IPS DF 19.7 (cell line): Measurements from ENCODE around the gene DOCK10.
"Not testable (repeated sequence)": the region's sequence is repeated elsewhere in the genome, so short reads cannot be mapped to it uniquely, and the experiment has no call there.

ENCODE experiments used
- DNase-seq: peaks from one replicate; pipeline ENCODE4 v3.0.0-alpha.2; 2013; ENCODE audit warnings: low read depth, low spot score

The DOCK10 gene

DNA sequence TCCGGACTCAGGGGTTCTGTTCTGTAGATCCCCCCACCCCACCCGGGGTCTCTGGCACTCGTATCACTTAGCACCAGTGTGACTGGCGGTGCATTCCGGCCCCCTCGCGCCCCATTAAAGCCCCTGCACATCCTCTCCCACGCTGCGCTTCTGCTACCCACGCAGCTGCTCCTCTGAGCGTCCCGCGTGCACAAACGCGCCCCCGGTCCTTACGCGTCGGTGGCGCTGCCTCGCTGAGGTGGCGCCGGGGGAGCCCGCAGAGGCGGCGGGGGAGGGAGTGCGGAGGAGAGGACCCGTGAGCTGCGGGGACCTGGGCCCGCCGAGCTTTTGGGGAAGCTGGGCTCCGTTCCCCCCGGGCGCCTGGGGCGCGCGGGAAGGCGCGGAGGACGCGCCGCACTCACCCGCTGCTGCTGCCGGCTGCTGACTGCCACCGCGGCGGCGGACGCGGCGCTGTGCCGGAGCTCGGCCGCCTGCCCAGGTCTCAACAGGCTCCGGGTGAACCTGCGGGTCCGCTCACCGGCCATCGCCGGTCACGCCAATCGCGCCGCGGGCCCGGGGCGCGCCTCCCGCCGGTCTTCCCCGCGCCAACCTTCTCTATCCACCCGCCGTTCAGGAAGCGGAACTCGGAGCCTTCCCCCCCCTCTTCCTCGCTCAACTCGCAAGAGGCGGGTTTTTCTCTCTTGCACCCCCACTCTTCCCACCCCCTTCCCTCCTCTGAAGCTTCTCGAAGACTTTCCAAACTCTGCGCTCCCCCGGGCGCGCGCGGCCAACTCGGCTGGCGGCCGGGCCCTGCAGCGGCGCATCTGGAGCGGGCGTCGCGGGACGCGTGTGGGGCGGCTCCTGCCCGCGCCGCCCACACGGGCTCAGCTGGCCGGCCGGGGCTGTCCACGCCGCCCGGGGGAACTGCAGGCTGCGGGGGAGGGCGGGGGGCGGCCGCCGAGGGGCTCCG is at the start of gene DOCK10:
TSS of gene DOCK10 (minus strand) at position 618 of the 949 bp plus-strand sequence. CDS start at position 524, 94 bp downstream.
- no peak for DNase-seq

DNA sequence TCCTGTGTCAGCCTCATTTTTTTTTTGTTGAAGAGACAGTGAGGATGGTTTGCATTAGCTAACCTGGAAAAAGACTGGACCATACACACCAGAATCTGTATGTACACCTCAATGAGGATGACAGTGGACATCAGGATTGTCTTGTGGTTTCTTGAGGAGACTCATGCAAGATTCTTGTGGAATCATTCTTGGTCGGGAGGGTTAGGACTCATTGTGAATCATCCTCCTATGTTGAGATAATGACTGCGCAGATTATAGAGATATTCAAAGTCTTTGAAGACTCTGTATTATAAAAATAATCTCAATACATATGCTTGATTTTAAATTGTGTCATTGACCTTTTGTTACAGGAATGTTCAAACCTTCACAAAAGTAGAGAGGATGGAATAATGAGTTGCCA is 49.1 kb upstream of the DOCK10 start:
- DNase-seq = no peak

DNA sequence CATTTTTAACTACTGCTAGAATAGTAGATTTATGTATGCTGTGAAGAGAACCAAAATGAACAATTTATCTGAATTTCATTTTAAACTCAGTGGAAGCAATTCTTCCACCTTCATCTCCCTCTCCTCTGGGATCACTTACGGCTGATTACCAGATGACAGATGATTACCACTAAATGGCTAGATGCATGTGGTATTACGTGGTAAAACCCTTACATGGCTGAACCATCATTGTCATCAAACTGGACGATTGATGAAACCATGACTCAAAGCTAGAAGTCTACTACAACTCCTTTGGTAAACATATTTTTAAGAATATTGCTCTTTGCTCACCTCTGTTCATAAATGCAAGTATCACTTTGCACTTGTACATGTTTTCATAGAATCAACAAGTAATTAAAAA is 48.5 kb upstream of the DOCK10 start:
- no peak for DNase-seq

- DNase-seq = no peak
These were observed 44.6 kb upstream of the DOCK10 start for GRCh38 chr2:225086915-225087314.

- no peak for DNase-seq
These were observed 44.2 kb upstream of the DOCK10 start for GRCh38 chr2:225086439-225086838.

GRCh38 chr2:225083276-225083675 is 41.0 kb upstream of the DOCK10 start:
- no peak for DNase-seq

- no peak for DNase-seq
These were observed 33.9 kb upstream of the DOCK10 start for GRCh38 chr2:225076125-225076524.

DNA sequence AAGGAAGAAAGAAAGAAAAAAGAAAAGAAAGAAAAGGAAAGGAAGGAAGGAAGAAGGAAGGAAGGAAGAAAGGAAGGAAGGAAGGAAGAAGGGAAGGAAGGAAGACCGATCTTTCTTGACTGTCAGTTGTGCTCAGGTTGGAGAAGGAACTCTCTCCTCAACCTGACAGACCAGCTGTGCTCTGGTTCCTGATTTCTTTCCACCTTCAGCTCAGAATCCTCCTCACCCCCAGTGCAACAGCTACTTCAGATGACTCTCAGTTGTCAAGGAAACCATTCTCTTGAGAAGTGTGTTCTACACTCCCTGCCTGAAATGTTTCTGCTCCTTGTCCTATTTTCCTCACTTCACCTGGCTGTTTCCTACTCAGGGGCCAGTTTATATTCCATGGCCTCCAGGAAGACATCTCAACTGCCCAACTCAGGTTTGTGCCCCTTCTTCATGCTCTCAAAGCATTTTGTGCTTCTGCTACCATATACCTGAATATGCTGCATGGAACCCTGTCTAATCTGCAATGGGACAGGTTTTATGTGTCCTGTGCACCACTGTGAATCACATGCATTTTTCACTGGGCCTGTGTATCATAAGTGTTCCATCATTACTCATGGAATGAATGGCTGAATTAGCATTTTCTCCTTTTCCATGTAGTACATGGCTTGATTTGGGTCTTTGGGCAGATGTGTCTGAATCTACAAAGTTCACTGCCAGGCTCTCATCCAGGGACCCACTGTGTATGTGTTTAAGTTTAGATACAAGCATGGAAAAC is 32.8 kb upstream of the DOCK10 start:
- no peak for DNase-seq

DNA sequence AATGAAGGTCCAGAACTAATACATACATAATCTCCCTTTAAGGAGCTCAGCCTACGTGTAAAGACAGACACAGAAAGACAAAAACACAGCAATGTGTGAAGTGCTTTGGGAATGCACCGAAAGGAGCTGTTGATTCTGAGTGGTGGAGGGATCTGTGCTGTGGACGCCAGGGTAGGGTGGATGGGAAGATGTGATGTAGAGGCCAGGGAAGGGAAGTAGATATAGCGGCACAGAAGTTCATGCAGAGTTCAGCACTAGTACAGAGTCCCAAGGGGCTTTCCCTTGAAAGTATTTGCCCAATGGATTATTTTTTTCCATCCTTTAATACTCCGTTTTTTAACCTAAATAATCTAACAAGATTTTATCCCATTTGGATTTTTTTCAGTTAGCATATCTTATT is 32.1 kb upstream of the DOCK10 start:
- DNase-seq = no peak

DNA sequence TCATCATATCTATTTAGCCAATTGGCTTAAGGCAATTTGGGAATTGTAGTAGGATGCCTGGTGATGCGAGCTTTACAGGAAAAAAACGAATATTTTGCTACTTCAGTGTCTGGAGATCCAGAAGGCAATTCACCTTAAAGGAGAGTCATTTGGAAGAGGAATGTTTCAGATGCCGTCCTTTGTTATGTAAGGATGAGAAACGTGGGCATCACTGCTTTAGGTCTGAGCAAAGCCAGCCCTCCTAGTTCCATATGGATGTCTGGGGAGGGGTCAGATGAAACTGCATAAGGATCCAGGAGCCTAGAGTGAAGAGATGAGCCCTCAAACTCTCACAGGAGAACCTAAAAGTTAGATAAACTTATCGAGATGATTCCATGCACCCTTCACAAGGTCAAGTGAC is 30.9 kb upstream of the DOCK10 start:
- DNase-seq = peak; percentile 69

DNA sequence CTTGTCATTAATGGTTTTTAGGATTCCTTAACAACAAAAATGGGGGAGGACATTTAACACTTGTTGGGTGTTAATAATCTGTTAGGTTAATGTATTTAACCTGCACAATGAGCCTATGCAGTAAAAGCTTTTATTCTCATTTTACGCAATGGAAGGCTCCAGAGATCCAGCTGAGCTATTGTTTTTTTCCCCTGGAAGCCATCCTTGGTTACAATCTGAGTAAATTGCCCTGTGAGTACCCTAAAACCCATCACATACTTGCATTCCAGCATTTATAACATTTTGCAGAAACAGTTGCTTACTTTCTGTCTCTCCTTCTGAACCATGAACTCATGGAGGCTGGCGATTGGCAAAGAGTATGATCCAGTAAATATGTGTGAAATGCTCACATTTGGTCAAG is 30.2 kb upstream of the DOCK10 start:
- peak; percentile 9 for DNase-seq

GRCh38 chr2:225070811-225071210 is 28.5 kb upstream of the DOCK10 start:
- DNase-seq = no peak

DNA sequence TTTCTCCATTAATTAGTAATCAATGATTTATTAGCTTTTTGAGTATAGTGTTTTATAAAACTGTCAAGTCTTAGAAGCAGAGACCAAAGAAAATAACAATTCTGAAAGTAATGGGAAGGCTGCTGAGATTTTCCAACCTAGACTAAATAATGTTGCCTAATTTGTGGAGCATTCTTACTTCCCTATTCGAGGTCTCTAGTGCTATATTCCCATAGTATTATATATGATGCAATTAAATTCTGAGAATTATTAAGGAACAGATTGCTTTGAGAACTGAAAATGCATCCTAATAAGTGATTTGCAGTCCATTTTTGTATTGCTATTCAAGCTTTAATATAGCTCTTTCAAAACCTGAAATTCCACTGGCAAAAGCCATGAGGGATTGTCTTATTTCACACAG is 27.7 kb upstream of the DOCK10 start:
- no peak for DNase-seq

- no peak for DNase-seq
These were observed 27.2 kb upstream of the DOCK10 start for GRCh38 chr2:225069477-225069876.

DNA sequence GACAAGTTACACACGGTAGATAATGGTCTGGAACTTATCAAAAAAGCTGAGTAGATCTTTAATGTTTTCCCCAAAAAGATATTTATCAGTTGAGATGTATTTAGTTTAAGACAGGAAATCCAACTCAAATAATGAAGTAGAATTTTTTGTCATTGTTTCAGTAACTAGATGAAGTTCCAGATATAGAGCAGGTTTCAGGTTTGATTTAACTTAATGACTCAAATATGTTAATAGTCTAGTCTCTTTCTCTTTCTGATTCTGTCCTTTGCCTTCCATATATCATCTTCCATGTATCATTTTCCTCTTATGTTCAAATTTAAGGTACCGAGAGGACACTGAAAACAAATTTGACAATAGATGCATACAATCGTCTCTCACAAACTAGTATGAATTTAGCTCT is 23.6 kb upstream of the DOCK10 start:
- no peak for DNase-seq

GRCh38 chr2:225064928-225065327 is 22.7 kb upstream of the DOCK10 start:
- no peak for DNase-seq

GRCh38 chr2:225064362-225064761 is 22.1 kb upstream of the DOCK10 start:
- DNase-seq = no peak

DNA sequence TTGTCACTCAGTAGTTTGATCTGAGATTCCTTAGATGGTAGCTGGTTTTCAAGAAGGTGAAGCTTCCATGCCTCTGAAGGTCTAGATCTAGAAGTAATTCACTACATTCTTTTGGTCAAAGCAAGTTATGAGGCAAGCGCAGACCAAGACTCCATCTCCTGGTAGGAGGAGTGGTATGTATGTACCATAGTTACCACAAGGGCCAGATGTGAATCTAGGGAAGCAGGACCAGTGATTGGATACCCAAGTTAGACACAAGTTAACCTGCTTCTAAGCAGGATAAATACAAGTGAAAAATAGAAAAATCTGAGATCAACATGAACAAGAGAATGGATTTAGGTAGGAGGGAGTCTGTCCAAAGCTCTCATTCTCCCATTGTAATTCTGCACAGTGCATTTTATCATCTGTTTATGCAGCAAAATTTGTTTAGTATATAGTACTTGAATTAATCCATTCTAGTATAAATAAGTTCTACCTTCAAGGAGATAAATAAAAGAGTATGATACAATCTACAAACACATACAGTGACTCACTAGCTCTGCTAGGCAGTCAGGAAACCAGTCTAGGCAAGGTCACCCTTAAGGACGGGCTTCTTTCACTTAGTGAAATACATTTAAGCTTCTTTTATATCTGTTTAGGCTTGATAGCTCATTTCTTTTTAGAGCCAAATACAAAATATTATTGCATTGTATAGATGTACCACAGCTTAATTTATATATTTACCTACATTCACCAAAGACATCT is 14.2 kb upstream of the DOCK10 start:
- DNase-seq = no peak

DNA sequence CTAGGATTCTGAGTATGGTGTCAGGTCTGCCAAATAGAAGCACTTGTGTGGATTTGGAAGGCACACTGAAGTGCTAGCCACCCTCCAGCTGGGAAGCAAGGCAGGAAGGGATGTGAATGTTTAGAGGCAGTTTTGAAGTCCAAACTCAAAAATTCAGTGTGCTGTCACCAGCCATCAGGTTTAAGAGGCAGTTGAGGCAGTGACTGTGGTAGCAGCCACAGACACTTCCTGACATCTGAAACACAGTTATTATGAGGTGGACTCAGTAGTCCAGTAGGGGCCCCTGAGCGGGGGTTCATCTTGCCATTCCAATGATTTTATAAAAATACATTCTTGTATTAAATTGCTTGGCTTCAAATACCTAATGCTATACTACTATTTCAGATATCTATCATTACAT is 13.4 kb upstream of the DOCK10 start:
- DNase-seq = no peak

DNA sequence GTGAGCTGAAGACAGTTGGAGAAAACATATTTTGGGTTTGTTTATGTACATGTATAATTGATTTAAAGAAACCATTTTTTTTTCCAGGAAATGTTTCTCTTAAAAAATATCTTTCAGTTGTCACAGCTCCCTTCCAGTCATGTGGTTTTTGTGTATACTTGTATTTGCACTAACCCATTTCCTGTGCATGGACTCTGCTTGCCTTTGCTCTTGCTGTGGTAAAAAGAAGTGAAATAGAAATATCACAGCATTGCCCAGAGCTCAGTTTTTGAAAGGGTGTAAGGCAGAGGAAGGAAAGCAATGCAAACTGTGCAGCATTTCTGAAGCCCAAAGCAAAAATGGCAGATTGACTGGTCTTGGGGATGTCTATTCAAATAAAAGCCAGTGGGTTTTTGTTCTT is 10.4 kb upstream of the DOCK10 start:
- DNase-seq = no peak

DNA sequence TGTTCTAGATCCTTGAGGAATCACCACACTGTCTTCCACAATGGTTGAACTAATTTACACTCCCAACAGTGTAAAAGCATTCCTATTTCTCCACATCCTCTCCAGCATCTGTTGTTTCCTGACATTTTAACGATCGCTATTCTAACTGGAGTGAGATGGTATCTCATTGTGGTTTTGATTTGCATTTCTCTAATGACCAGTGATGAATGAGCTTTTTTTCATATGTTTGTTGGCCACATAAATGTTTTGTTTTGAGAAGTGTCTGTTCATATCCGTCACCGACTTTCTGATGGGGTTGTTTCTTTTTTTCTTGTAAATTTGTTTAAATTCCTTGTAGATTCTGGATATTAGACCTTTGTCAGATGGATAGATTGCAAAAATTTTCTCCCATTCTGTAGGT is 5.2 kb upstream of the DOCK10 start:
- not testable (repeated sequence) for DNase-seq

DNA sequence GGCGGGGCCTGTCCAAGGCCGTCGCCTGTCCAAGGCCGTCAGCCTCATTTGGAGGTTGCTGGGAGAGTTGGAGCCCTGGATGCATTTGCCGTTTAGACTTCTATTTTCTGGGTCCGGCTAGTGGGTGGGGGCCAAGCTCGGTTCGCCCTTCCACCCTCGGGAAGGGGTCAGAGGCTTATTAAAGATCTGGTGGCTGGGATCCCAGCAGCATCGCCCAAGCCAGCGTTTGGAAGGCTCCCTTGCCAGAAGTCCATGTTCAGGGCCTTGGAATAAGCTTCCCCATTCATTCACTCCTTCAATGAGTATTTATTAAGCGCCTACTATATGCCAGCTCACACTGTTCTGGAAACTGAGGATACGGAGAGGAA is 516 bp upstream of the DOCK10 start:
- no peak for DNase-seq
